ENCODE data around the gene GJB5.
"Not testable (repeated sequence)": the region's sequence is repeated elsewhere in the genome, so short reads cannot be mapped to it uniquely, and the experiment has no call there.

The GJB5 gene

GRCh38 chr1:34754964-34755637 is at the start of gene GJB5:
Gene GJB5, plus strand, starts transcription at chr1:34755047. Its CDS starts 2,284 bp downstream, at chr1:34757331.
- no peak for DNase-seq

- DNase-seq, result no peak
Measured at GRCh38 chr1:34705077-34705476, 49.8 kb upstream of the GJB5 start.

- no peak for DNase-seq
Measured at GRCh38 chr1:34708106-34708505, 46.7 kb upstream of the GJB5 start.

- no peak for DNase-seq
Measured at GRCh38 chr1:34709547-34709946, 45.3 kb upstream of the GJB5 start.

GRCh38 chr1:34710812-34711211 is 44.0 kb upstream of the GJB5 start:
- DNase-seq, result no peak

GRCh38 chr1:34711485-34711884 is 43.4 kb upstream of the GJB5 start:
- no peak for DNase-seq

GRCh38 chr1:34712007-34712688 is 42.7 kb upstream of the GJB5 start:
- peak; percentile 3 for DNase-seq

GRCh38 chr1:34713443-34713842 is 41.4 kb upstream of the GJB5 start:
- DNase-seq, result no peak

GRCh38 chr1:34714386-34714785 is 40.5 kb upstream of the GJB5 start:
- no peak for DNase-seq

GRCh38 chr1:34715139-34715538 is 39.7 kb upstream of the GJB5 start:
- no peak for DNase-seq

- no peak for DNase-seq
Measured at GRCh38 chr1:34721241-34721640, 33.6 kb upstream of the GJB5 start.

GRCh38 chr1:34721646-34722355 is 33.0 kb upstream of the GJB5 start:
- no peak for DNase-seq

GRCh38 chr1:34726861-34727260 is 28.0 kb upstream of the GJB5 start:
- no peak for DNase-seq

- no peak for DNase-seq
Measured at GRCh38 chr1:34730485-34730884, 24.4 kb upstream of the GJB5 start.

GRCh38 chr1:34732831-34733230 is 22.0 kb upstream of the GJB5 start:
- DNase-seq, result not testable (repeated sequence)

- no peak for DNase-seq
Measured at GRCh38 chr1:34736692-34737091, 18.2 kb upstream of the GJB5 start.

GRCh38 chr1:34737236-34737635 is 17.6 kb upstream of the GJB5 start:
- DNase-seq, result not testable (repeated sequence)

GRCh38 chr1:34739613-34740012 is 15.2 kb upstream of the GJB5 start:
- DNase-seq, result no peak

- no peak for DNase-seq
Measured at GRCh38 chr1:34740161-34740868, 14.5 kb upstream of the GJB5 start.

- DNase-seq, result peak; percentile 80
Measured at GRCh38 chr1:34742667-34743270, 12.1 kb upstream of the GJB5 start.

GRCh38 chr1:34743775-34744174 is 11.1 kb upstream of the GJB5 start:
- no peak for DNase-seq

GRCh38 chr1:34744851-34745250 is 10.0 kb upstream of the GJB5 start:
- no peak for DNase-seq

- no peak for DNase-seq
Measured at GRCh38 chr1:34745666-34746065, 9.2 kb upstream of the GJB5 start.
